Subcutaneous adipose tissue (tissue), 4 donors: ENCODE results near the gene PRRG3. TPM values are rescaled to one million over a fixed set of nuclear protein-coding genes. Genes with fewer than 3 reads are reported as not detected.

Experiments
- CTCF ChIP-seq: fragments of 450-650 bp; IDR thresholded peaks from one replicate; pipeline ENCODE4 v1.5.1; 2016; ENCODE audit warnings: low read depth, mild to moderate bottlenecking, control low read depth, antibody characterized with exemption, moderate library complexity
- total RNA-seq, 4 donors: library from RNA; depleted of rRNA; stranded (reverse); fragments of >200 nt; gene quantifications; one replicate each; pipeline ENCODE4 v1.1.0, GENCODE V29; 2016

Gene PRRG3
- total RNA-seq, 4 donors from 2014 or later = 0.49 to 1.5 (median 1.0) TPM

DNA sequence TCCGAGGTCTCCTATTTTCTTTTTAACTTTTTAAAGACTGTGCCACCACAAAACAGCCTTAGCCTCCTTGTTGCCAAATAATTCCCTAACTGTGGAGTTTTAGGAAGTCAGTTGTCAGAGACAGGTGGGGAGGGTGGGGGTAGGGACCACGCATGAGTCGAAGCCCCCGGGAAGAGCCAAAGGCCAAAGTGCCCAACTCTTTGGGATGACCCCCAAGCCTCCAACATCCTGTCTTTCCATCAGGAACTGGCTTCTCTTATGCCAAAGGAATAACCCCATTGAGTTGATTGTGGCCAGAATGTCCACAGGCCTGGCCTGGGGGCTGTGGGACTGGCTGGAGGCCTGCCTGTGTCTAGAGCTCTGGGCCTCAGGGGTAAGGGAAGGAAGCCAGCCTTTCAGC lies 5.8 kb downstream of the PRRG3 start:
- TF ChIP-seq CTCF = no peak

DNA sequence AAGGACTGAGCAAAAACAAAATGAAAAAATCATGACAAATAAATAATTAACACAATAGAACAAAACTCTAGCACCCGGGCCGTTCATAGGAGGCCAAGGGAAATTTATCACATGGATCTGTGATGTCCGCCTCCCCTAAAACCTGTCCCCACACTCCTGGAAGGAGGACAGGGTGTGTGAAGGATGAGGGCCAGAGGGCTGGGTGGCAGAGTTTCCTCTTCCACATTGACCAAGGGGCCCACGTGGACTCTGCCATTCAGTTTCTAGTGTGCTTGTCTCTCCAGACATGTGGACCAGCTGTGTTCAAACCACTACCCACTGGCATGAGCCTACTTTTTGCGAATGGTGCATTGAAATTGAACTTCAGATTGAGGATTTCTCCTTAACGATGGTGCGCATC lies 6.3 kb downstream of the PRRG3 start:
- TF ChIP-seq CTCF = no peak

- TF ChIP-seq CTCF = no peak
Observed at GRCh38 chrX:151702026-151702714, 6.9 kb downstream of the PRRG3 start.

DNA sequence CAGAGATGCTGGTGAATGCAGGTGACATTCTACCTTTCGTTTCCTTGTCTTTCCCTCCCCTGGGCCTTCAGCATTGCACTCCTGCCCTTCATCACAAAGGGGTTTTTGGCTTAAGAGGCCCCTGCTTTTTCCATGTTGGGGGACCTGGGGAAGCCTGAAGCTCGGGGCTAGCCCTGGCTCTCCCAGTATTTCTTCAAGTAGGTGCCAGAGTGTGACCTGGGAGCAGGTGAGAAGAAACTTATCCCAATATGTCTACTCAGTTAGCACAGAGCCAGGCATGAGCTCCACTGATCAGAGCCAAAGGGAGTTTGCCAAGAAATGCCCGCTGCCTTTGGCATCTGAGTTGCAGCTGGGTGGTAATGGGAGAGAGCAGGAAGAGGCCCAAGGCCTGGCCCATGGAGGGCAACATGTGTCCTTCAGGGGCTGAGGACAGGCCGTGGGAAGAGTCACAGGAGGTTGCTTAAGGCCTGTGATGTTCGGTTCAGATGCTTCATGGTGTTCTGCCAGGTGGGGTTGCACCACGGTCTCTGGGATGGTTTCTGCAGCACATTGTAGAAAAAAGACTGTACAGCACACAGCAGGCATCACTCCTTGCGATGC lies 7.6 kb downstream of the PRRG3 start:
- TF ChIP-seq CTCF = no peak

- no peak for TF ChIP-seq CTCF
Observed at GRCh38 chrX:151703487-151703886, 8.2 kb downstream of the PRRG3 start.

- TF ChIP-seq CTCF = no peak
Observed at GRCh38 chrX:151704041-151704663, 8.9 kb downstream of the PRRG3 start.

DNA sequence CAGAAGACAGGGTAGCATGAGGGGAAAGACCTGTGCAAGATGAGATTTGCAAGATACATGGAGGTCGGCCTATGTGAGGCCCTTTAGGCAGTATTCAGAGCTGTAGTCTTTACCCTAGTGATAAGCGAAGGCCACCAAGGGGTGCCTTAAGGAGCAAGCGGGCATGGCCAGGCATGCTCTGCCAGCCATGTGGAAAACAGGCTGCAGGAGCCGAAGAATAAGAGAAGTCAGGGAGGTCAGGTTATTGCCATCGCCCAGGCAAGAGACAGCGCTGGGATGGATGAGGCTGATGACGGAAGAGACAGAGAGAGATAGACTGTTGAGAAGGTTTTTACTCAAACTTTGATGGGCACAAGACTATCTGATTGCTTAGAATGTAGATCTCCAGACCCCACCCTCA lies 13.6 kb downstream of the PRRG3 start:
- TF ChIP-seq CTCF = no peak
